Esophagus muscularis mucosa (tissue), 4 donors: ENCODE data around the gene SPARC. TPM values are rescaled to one million over a fixed set of nuclear protein-coding genes. Genes with fewer than 3 reads are reported as not detected.
"Not testable (repeated sequence)": the region's sequence is repeated elsewhere in the genome, so short reads cannot be mapped to it uniquely, and the experiment has no call there.

Experiments used
- DNase-seq: peaks from one replicate; pipeline ENCODE4 v3.0.0-alpha.2; 2017; ENCODE audit errors: extremely low spot score
- H3K27ac ChIP-seq, 4 donors: fragments of 200-600 bp; sonication (generic); replicated peaks in 1 of 4; 1 replicate in 3 of 4; 2 replicates in 1 of 4; pipeline ENCODE4 v1.5.1; 2016 to 2019; ENCODE audit warnings: mild to moderate bottlenecking in 1 of 4
- H3K27me3 ChIP-seq, 4 donors: fragments of 200-600 bp; sonication (generic); one replicate each; pipeline versions ENCODE4 v1.5.1 to v1.6.0; 2016 to 2019
- H3K36me3 ChIP-seq, 4 donors: fragments of 200-600 bp; sonication (generic); one replicate each; pipeline ENCODE4 v1.5.1; 2016 to 2019
- H3K4me1 ChIP-seq, 4 donors: fragments of 200-600 bp; sonication (generic); one replicate each; pipeline ENCODE4 v1.5.1; 2016 to 2019
- H3K4me3 ChIP-seq, 4 donors: fragments of 200-600 bp; sonication (generic); 1 replicate in 2 of 4; 2 replicates in 2 of 4; pipeline ENCODE4 v1.5.1; 2016 to 2019; ENCODE audit warnings: mild to moderate bottlenecking in 4 of 4, moderate library complexity in 1 of 4
- H3K9me3 ChIP-seq, 4 donors: fragments of 200-600 bp; sonication (generic); 1 replicate in 3 of 4; 2 replicates in 1 of 4; pipeline ENCODE4 v1.5.1; 2016 to 2019
- CTCF ChIP-seq, 3 experiments: fragments of 200-600 bp in 2 of 3; fragments of 450-650 bp in 1 of 3; sonication (generic) in 2 of 3; IDR thresholded peaks; one replicate each; pipeline ENCODE4 v1.5.1; 2017 to 2019; ENCODE audit warnings: antibody characterized with exemption in 3 of 3, mild to moderate bottlenecking in 2 of 3, moderate library complexity in 1 of 3
- EP300 ChIP-seq: sonication (generic); formaldehyde crosslinking; IDR thresholded peaks from one replicate; pipeline ENCODE4 v1.6.1; 2017; ENCODE audit warnings: antibody characterized with exemption
- POLR2A ChIP-seq: fragments of 450-650 bp; IDR thresholded peaks from one replicate; pipeline ENCODE4 v1.6.1; 2017; ENCODE audit warnings: antibody characterized with exemption, moderate library complexity, mild to moderate bottlenecking, low read depth
- POLR2AphosphoS5 ChIP-seq, 2 donors: sonication (generic); formaldehyde crosslinking; IDR thresholded peaks; one replicate each; pipeline ENCODE4 v1.6.1; 2017; ENCODE audit warnings: antibody characterized with exemption in 2 of 2
- WGBS: methylation state at CpG from one replicate; pipeline ENCODE4 v1.1.5; 2018; 5-methylcytosine and 5-hydroxymethylcytosine counted together
- intact Hi-C: fragments of 100-400 bp; cut with DNase I; formaldehyde crosslinking; loops from one replicate; pipeline ENCODE4 v1.15.1; 2023
- total RNA-seq, 4 donors: library from RNA; depleted of rRNA; stranded (reverse); fragments of >200 nt; gene quantifications; one replicate each; pipeline versions ENCODE4 v1.1.0 to v1.2.1, GENCODE V29; 2016

SPARC gene
- total RNA-seq, 4 donors from 2014 or later = 269 to 875 (median 432) TPM

- Histone ChIP-seq H3K9me3 (no peaks in the 10 kb centered on the region), H3K4me1 (peaks cover 63 to 99% (median 96%) of the 10 kb centered on the region in 4 donors), H3K27me3 (no peaks in the 10 kb centered on the region), H3K4me3 (peak overlapping the region in 3 of 4 donors; percentile 13 to 77 (median 71)), H3K36me3 (peaks cover 0 to 32% (median 0%) of the 10 kb centered on the region in 4 donors), H3K27ac (peak overlapping the region; percentile 86 to 92 (median 88))
- DNase-seq = no peak
- WGBS = 65% methylated on average over 6 of the region's 6 CpGs
- TF ChIP-seq EP300 = no peak
- TF ChIP-seq POLR2A = no peak
- no peak for TF ChIP-seq CTCF (IDR thresholded peaks at IDR 0.05)
- TF ChIP-seq POLR2AphosphoS5 (IDR thresholded peaks at IDR 0.05) = no peak
- intact Hi-C loops = no loop called here
These were observed 4.5 kb downstream of the SPARC start for GRCh38 chr5:151682240-151682639.

- Histone ChIP-seq H3K9me3 (no peaks in the 10 kb centered on the region), H3K4me3 (peak overlapping the region in 3 of 4 donors; percentile 5 to 23 (median 8)), H3K36me3 (peaks cover 0 to 34% (median 0%) of the 10 kb centered on the region in 4 donors), H3K27ac (peak overlapping the region; percentile 86 to 92 (median 88)), H3K4me1 (peaks cover 74 to 100% (median 99%) of the 10 kb centered on the region in 4 donors), H3K27me3 (no peaks in the 10 kb centered on the region)
- TF ChIP-seq POLR2A (no peak), POLR2AphosphoS5 (IDR thresholded peaks at IDR 0.05) (peak in 1 of 2 donors; percentile 7), EP300 (no peak), CTCF (IDR thresholded peaks at IDR 0.05) (no peak)
- WGBS = 51% methylated on average over 4 of the region's 5 CpGs
- no peak for DNase-seq
- intact Hi-C loops = loop anchor here (2.0 kb wide), 1 partner anchor 22 kb away; no protein-coding TSS in a partner anchor
These were observed 5.7 kb downstream of the SPARC start for GRCh38 chr5:151680944-151681427.

DNA sequence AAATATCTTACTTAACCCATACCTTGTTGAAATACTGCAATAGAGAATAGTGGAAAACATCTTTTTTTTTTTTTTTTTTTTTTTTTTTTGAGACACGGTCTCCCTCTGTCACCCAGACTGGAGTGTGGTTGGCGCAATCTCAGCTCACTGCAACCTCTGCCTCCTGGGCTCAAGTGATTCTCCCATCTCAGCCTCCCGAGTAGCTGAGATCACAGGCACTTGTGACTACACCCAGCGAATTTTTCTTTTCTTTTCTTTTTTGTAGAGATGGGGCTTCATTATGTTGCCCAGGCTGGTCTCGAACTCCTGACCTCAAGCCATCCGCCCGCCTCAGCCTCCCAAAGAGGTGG is 6.6 kb downstream of the SPARC start:
- WGBS = 73% methylated on average over 7 of the region's 7 CpGs
- H3K4me3 ChIP-seq, DNase-seq, H3K9me3 ChIP-seq, H3K27me3 ChIP-seq: not testable (repeated sequence)
- intact Hi-C loops = loop anchor here (2.0 kb wide), 1 partner anchor 21 kb away; no protein-coding TSS in a partner anchor
- Histone ChIP-seq H3K27ac (peak overlapping the region; percentile 86 to 92 (median 88)), H3K36me3 (peaks cover 2 to 39% (median 3%) of the 10 kb centered on the region in 4 donors), H3K4me1 (peaks cover 83 to 100% (median 99%) of the 10 kb centered on the region in 4 donors)

DNA sequence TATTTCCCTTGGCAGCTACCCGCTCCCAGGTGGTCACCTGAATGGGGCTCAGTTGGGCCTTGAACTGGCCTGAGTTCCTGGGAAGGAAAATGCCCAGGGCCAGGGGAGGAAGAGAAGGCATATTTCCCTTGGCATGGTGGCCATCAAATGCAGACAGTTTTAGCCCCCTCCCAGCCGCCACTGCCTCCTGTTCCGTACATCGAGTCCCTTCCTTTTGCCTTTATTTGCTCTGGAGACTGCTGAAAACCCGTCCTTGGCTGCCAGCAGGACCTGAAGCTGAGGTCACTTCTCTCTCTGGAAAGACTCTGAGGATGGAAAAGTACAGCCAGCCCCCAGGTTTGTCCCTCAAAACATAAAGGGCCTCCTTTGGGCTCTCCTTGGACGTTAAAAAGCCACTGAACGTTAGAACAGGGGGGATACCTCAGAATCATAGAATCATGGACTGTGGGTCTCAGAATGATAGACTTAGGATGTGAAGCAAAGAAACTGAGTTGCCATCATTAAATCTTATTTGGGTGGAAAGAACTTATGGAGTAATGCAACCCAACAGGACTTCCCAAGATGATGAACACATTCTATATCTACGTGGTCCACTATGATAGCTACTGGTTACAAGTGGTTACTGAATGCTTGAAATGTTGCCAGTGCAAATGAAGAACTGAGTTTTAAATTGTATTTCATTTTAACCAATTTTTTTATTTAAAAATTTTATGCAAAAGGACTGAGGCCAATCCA is 7.1 kb downstream of the SPARC start:
- Histone ChIP-seq H3K36me3 (peaks cover 3 to 44% (median 8%) of the 10 kb centered on the region in 4 donors), H3K4me3 (peak overlapping the region in 1 of 4 donors; percentile 1), H3K9me3 (no peaks in the 10 kb centered on the region), H3K4me1 (peaks cover 88 to 100% (median 99%) of the 10 kb centered on the region in 4 donors), H3K27me3 (no peaks in the 10 kb centered on the region), H3K27ac (peak overlapping the region; percentile 79 to 86 (median 84))
- WGBS = 63% methylated on average over 8 of the region's 8 CpGs
- intact Hi-C loops = loop anchor here (2.0 kb wide), 1 partner anchor 21 kb away; no protein-coding TSS in a partner anchor
- TF ChIP-seq EP300 (no peak), CTCF (IDR thresholded peaks at IDR 0.05) (no peak), POLR2AphosphoS5 (IDR thresholded peaks at IDR 0.05) (no peak), POLR2A (no peak)
- no peak for DNase-seq

DNA sequence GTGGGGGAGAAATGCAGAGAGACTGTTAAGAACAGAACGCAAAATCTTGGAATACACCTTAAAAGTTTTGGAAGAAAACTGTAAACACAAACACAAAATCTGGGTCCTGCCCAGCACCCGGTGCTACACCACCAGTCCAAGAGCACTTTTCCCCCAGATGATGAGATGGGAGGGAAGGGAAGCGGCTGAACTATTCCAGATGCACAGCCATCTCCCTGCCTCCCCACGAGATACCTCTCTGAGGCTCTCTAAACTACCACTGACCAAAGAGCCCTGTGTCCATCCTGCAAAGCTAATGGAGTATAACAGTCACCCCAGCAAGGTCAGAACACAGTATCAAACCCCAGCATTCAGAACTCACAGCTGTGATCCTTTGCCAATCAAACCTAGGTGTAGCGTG is 8.0 kb downstream of the SPARC start:
- no peak for DNase-seq
- no peak overlapping the region for H3K4me3 ChIP-seq
- TF ChIP-seq POLR2A (no peak), EP300 (no peak), POLR2AphosphoS5 (IDR thresholded peaks at IDR 0.05) (no peak)
- H3K9me3 ChIP-seq = no peaks in the 10 kb centered on the region
- intact Hi-C loops = no loop called here
- H3K36me3 ChIP-seq = peaks cover 8 to 53% (median 16%) of the 10 kb centered on the region in 4 donors
- H3K27ac ChIP-seq = peak overlapping the region; percentile 79 to 86 (median 84)
- peaks cover 94 to 100% (median 98%) of the 10 kb centered on the region in 4 donors for H3K4me1 ChIP-seq
- H3K27me3 ChIP-seq = no peaks in the 10 kb centered on the region
- 45% methylated on average over 5 of the region's 5 CpGs for WGBS
